Measurements from ENCODE around the gene EHD4.

EHD4 gene

DNA sequence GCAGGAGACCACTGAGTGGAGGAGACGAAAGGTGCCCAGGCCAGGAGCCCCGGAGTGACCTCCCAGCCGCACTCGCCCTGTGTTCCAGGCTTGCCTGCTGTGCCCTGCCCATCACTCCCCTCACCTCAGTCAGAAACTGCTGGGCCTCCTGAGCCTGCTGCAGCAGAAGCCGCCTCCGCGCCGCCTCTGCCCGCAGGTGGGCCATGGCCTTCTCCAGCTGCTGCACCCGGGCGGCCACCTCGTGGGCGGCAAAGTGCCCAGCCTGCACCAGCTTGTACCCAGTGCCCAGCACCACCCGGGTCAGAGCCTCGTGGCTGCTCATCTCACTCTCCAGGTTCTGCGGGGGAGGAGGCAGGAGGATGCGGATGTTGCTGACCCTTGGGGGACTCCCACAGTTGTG is 116.1 kb downstream of the EHD4 start:
- Histone ChIP-seq H3K9ac (ENCODE audit: low read length) (no peak overlapping the region), H3K27me3 (ENCODE audit: low read depth, low read length) (no peaks in the 10 kb centered on the region), H3K27ac (ENCODE audit: low read length) (no peak overlapping the region), H2AFZ (ENCODE audit: low read depth, low read length) (no peak overlapping the region), H3K4me2 (ENCODE audit: low read length) (no peak overlapping the region), H3K79me2 (ENCODE audit: low read length) (no peaks in the 10 kb centered on the region), H3K4me3 (ENCODE audit: low read length) (no peak overlapping the region), H3K36me3 (replicated peaks; ENCODE audit: low read depth, low read length) (no peaks in the 10 kb centered on the region), H3K9me3 (ENCODE audit: insufficient read depth, low read length) (no peaks in the 10 kb centered on the region), H4K20me1 (ENCODE audit: insufficient read depth, low read length) (no peaks in the 10 kb centered on the region), H3K4me1 (ENCODE audit: low read length) (no peaks in the 10 kb centered on the region)
- TF ChIP-seq EZH2phosphoT487 (IDR thresholded peaks at IDR 0.05; ENCODE audit: low read depth): no peak
- TF ChIP-seq, protein P1, sequence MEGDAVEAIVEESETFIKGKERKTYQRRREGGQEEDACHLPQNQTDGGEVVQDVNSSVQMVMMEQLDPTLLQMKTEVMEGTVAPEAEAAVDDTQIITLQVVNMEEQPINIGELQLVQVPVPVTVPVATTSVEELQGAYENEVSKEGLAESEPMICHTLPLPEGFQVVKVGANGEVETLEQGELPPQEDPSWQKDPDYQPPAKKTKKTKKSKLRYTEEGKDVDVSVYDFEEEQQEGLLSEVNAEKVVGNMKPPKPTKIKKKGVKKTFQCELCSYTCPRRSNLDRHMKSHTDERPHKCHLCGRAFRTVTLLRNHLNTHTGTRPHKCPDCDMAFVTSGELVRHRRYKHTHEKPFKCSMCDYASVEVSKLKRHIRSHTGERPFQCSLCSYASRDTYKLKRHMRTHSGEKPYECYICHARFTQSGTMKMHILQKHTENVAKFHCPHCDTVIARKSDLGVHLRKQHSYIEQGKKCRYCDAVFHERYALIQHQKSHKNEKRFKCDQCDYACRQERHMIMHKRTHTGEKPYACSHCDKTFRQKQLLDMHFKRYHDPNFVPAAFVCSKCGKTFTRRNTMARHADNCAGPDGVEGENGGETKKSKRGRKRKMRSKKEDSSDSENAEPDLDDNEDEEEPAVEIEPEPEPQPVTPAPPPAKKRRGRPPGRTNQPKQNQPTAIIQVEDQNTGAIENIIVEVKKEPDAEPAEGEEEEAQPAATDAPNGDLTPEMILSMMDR (IDR thresholded peaks at IDR 0.05; ENCODE audit: low read depth, low read length): no peak

DNA sequence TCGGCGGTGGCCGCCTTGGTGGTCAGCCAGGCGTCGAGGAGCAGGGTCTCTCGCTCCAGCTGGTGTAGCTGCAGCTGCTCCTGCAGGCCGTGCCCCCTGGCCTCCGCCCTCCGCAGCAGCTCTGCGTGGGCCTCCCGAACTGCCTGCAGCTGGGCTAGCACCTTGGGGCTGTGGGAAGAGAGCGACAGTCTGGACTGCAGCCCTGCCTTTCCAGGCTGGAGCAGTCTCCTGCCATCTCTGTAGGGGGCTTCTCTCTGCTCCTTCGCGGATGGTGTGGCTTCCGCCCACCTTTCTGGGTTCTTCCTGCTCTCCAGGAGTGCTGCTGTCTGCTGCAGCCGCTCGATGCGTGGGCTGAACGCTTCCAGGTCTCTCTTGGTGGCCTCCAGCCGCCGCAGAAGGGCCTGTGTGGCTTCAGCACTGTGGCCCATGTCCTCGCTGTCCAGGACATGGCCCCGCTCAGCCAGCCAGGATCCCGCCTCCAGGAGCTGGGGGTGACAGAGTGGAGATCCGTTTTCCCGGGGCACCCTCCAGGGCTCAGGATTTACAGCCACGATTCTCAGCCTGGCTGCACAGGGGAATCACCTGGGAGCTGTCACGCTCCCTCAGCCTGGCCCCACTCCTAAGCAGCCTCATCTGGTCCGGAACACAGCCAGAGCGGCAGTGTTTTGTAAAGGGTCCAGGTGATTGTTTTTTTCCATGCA is 116.9 kb downstream of the EHD4 start:
- TF ChIP-seq, protein P1 (IDR thresholded peaks at IDR 0.05; ENCODE audit: low read depth, low read length): no peak
- no peak for TF ChIP-seq EZH2phosphoT487 (IDR thresholded peaks at IDR 0.05; ENCODE audit: low read depth)
- no peaks in the 10 kb centered on the region for H4K20me1 ChIP-seq (ENCODE audit: insufficient read depth, low read length)

DNA sequence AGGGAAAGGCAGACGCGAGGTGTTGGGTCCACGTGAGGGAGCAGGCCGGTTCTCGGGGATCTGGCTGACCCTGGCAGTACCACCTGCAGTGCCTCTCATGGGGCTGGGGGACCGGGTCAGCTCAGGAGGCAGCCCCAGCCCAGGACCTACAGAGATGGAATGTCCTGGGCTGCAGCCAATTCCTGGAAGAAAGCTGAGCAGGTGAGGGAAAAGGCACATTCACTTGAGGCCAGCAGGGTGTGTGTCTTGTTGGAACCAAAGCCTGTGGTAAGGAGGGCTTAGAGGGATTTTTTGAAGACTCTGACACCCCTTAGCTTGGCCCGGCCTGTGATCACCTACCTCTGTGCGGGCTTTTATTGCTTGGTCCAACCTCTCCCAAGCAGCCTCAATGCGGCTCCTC is 117.9 kb downstream of the EHD4 start:
- no peak overlapping the region for H3K27ac ChIP-seq (ENCODE audit: low read length)
- no peaks in the 10 kb centered on the region for H4K20me1 ChIP-seq (ENCODE audit: insufficient read depth, low read length)

More for the DNA sequence above, 116.9 kb downstream of the EHD4 start:
- no peak overlapping the region for H3K4me3 ChIP-seq (ENCODE audit: low read length)
- H3K36me3 ChIP-seq (replicated peaks; ENCODE audit: low read depth, low read length): no peaks in the 10 kb centered on the region
- H3K79me2 ChIP-seq (ENCODE audit: low read length): no peaks in the 10 kb centered on the region
- no peaks in the 10 kb centered on the region for H3K9me3 ChIP-seq (ENCODE audit: insufficient read depth, low read length)
- no peak overlapping the region for H3K9ac ChIP-seq (ENCODE audit: low read length)
- H3K27me3 ChIP-seq (ENCODE audit: low read depth, low read length): no peaks in the 10 kb centered on the region
- no peaks in the 10 kb centered on the region for H3K4me1 ChIP-seq (ENCODE audit: low read length)
- H3K27ac ChIP-seq (ENCODE audit: low read length): no peak overlapping the region
- H2AFZ ChIP-seq (ENCODE audit: low read depth, low read length): no peak overlapping the region
- no peak overlapping the region for H3K4me2 ChIP-seq (ENCODE audit: low read length)

DNA sequence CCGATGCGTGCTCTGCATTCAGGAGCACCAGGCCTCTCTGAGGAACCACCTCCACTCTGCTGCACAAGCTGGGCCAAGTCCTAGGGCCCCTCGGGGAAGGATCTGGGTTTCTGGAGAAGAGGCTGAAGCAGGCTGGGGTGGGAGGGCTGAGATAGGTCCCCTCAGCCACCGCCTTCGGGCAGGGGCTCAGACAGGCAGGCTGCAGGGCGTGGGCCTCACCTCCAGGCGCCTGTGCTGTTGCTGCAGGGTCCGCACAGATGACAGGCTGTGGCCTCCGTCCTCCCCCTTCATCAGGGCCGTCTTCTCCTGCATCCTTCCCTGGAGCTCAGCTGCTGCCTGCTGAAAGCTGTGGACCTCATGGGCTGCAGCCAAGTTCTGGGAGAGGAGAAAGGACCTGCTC is 118.5 kb downstream of the EHD4 start:
- Histone ChIP-seq H4K20me1 (ENCODE audit: insufficient read depth, low read length) (no peaks in the 10 kb centered on the region), H3K27ac (ENCODE audit: low read length) (no peak overlapping the region), H3K27me3 (ENCODE audit: low read depth, low read length) (no peaks in the 10 kb centered on the region), H3K9ac (ENCODE audit: low read length) (no peak overlapping the region), H3K79me2 (ENCODE audit: low read length) (no peaks in the 10 kb centered on the region), H3K4me2 (ENCODE audit: low read length) (no peak overlapping the region), H3K36me3 (replicated peaks; ENCODE audit: low read depth, low read length) (no peaks in the 10 kb centered on the region), H3K4me1 (ENCODE audit: low read length) (no peaks in the 10 kb centered on the region), H3K4me3 (ENCODE audit: low read length) (no peak overlapping the region), H2AFZ (ENCODE audit: low read depth, low read length) (no peak overlapping the region), H3K9me3 (ENCODE audit: insufficient read depth, low read length) (no peaks in the 10 kb centered on the region)
- TF ChIP-seq, protein P1 (IDR thresholded peaks at IDR 0.05; ENCODE audit: low read depth, low read length): no peak
- TF ChIP-seq EZH2phosphoT487 (IDR thresholded peaks at IDR 0.05; ENCODE audit: low read depth): no peak

More for the DNA sequence above, 117.9 kb downstream of the EHD4 start:
- Histone ChIP-seq H3K9me3 (ENCODE audit: insufficient read depth, low read length) (no peaks in the 10 kb centered on the region), H3K4me2 (ENCODE audit: low read length) (no peak overlapping the region), H3K4me3 (ENCODE audit: low read length) (no peak overlapping the region), H3K4me1 (ENCODE audit: low read length) (no peaks in the 10 kb centered on the region), H3K36me3 (replicated peaks; ENCODE audit: low read depth, low read length) (no peaks in the 10 kb centered on the region), H3K9ac (ENCODE audit: low read length) (no peak overlapping the region), H3K27me3 (ENCODE audit: low read depth, low read length) (no peaks in the 10 kb centered on the region), H3K79me2 (ENCODE audit: low read length) (no peaks in the 10 kb centered on the region), H2AFZ (ENCODE audit: low read depth, low read length) (no peak overlapping the region)
- TF ChIP-seq EZH2phosphoT487 (IDR thresholded peaks at IDR 0.05; ENCODE audit: low read depth): no peak
- TF ChIP-seq, protein P1 (IDR thresholded peaks at IDR 0.05; ENCODE audit: low read depth, low read length): no peak
